D721Med (cell line): ENCODE measurements around the gene CA10.

Experiments used
- DNase-seq: peaks from one replicate; pipeline ENCODE4 v3.0.0; 2011; ENCODE audit warnings: low spot score; ENCODE audit not compliant: insufficient read length
- FAIRE-seq: peaks from 2 replicates; lab custom pipeline; 2011; peaks lifted over from hg19 to GRCh38; lab: Jason Lieb, UNC
- CTCF ChIP-seq: IDR thresholded peaks from 2 replicates; pipeline ENCODE4 v1.5.1; 2012; ENCODE audit warnings: mild to moderate bottlenecking, control low read depth; ENCODE audit not compliant: insufficient read depth; ENCODE audit errors: missing control alignments

CA10 gene

GRCh38 chr17:51612692-51613091 is 545.8 kb downstream of the CA10 start:
- no peak for DNase-seq
- no peak for FAIRE-seq
- TF ChIP-seq CTCF, result no peak

GRCh38 chr17:51611585-51611984 is 546.9 kb downstream of the CA10 start:
- DNase-seq (no peak), FAIRE-seq (no peak)
- no peak for TF ChIP-seq CTCF

GRCh38 chr17:51610834-51611233 is 547.7 kb downstream of the CA10 start:
- no peak for TF ChIP-seq CTCF
- FAIRE-seq (no peak), DNase-seq (no peak)

- no peak for TF ChIP-seq CTCF
- DNase-seq (no peak), FAIRE-seq (no peak)
Observed at GRCh38 chr17:51610155-51610554, 548.4 kb downstream of the CA10 start.

- no peak for FAIRE-seq
- TF ChIP-seq CTCF, result no peak
- DNase-seq, result no peak
Observed at GRCh38 chr17:51608251-51608933, 550.1 kb downstream of the CA10 start.

- no peak for FAIRE-seq
- DNase-seq, result no peak
- no peak for TF ChIP-seq CTCF
Observed at GRCh38 chr17:51607512-51607911, 551.0 kb downstream of the CA10 start.

- no peak for DNase-seq
- no peak for TF ChIP-seq CTCF
Observed at GRCh38 chr17:51604299-51605020, 554.1 kb downstream of the CA10 start.

More at GRCh38 chr17:51604299-51605020, 554.1 kb downstream of the CA10 start:
- FAIRE-seq, result no peak
